Measurements from ENCODE around the gene MRPL11.
"Not testable (repeated sequence)": the region's sequence is repeated elsewhere in the genome, so short reads cannot be mapped to it uniquely, and the experiment has no call there.

Gene MRPL11

DNA sequence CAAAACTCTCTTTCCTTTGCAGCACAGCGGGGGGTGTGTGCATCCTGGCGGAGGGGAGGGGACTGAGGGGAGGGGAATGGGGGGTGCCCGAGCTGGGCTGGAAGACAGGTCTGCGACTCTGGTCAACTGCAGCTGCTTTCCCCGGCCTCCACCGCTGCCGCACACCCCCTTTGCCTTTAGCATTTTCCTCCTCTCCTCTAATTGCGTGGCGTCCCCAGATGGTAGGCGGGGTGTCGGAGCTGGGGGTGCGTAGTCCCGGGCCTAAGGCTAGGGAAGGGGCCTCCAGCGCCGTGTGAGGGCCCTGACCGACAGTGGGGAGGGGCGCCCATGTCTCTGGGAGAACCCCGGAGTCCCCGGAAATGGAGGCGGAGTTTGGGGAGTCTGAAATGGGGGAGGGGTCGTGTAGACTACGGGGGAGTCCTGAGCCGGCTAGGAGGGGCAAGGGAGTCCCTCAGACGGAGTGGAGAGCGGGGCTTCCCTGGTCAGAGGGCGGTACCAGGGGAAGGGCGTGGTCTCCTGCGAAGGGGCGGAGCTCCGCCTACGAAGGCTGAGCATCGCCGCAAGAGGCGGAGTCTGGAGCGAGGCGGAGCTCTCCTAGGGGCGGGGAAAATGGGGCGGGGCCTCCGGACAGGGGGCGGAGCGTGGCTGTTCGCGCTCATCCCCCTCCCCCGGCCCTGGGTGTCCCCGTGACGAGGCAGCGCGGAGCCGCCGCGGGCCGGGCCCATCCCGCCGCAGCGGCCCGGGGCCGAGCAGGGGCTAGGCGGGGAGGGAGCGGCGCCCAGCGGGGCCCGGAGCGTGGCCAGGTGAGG is 27.8 kb upstream of the MRPL11 start, which contains the start of gene PELI3:
TSS of gene PELI3 (plus strand) at position 681 of the 809 bp plus-strand sequence. CDS start 1,224 bp downstream, outside the sequence.
- DNase-seq = peak; percentile 98

DNA sequence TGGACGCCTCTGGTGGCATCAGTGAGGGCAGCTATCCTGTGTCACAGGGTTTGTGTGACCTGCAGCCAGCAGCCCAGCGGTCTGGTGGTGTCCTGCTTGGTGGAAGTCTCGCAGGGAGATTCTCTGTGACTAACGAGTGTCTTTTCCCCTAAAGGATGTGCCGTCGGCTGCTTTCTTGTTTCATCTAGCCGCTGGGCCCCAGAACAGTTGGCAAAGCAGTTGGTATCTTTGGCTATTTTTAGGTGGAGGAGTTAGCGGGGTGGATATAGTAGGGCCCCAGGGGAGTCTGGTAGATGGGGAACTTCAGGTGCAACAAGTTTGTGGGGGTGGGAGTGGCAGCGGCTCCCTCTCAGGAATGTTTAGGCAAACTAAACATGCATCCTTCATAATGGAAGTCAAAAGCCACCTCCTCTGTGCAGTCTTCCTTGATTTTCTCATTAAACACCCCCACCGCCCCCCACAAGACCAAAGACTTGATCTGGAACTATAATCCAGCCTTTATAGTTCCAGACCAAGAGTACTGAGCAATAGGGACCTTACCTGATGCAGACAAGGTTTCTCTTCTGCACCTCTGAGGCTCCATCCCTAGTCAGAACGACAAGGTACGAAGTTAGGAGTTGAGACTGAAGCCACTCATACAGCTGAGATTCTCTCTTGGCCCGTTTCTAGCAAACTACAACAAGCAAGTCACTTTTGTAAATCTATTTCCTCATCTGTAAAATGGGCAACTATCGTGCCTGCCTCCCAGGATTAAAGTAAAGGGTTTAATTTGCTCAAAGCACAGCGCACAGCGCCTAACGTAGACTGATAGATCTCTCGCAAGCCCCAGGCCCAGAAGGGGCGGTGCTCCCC is 27.0 kb upstream of the MRPL11 start:
- DNase-seq = no peak

GRCh38 chr11:66464916-66465315 is 26.3 kb upstream of the MRPL11 start:
- DNase-seq = no peak

GRCh38 chr11:66464116-66464515 is 25.5 kb upstream of the MRPL11 start:
- DNase-seq = not testable (repeated sequence)

DNA sequence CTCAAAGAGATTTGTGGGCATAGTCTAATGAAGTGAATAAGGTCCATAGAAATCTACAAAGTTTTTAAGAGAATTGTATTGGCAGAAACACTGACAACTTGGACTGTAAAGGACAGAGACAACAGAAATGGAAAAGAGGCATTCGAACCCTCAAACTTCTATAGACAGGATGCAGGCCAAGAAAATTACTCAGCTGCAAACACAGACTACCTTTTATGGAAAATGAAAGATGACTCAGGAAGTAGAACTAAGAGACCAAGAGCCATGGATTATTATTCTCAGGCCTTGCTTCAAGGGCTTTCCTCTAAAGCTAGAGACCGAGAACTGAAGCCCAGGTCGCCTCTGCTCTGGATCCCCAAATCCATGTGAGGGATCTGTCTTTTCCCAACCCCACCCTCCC is 24.3 kb upstream of the MRPL11 start:
- no peak for DNase-seq

DNA sequence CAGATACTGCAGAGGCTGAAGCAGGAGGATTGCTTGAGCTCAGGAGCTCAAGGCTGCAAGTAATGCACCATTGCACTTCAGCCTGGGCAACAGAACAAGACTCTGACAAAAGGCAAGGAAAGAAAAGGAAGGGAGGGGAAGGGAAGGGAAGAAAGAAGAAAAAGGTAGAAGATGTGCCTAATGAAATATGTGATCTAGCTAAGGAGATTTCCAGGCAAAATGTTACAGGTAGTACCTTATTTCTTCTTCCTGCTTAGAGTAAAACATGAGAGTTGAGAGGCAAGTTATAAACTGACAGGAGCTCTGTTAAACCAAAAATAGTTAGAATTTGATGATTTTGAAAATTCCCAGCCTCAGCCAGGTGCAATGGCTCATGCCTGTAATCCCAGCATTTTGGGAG is 23.4 kb upstream of the MRPL11 start:
- DNase-seq = no peak

DNA sequence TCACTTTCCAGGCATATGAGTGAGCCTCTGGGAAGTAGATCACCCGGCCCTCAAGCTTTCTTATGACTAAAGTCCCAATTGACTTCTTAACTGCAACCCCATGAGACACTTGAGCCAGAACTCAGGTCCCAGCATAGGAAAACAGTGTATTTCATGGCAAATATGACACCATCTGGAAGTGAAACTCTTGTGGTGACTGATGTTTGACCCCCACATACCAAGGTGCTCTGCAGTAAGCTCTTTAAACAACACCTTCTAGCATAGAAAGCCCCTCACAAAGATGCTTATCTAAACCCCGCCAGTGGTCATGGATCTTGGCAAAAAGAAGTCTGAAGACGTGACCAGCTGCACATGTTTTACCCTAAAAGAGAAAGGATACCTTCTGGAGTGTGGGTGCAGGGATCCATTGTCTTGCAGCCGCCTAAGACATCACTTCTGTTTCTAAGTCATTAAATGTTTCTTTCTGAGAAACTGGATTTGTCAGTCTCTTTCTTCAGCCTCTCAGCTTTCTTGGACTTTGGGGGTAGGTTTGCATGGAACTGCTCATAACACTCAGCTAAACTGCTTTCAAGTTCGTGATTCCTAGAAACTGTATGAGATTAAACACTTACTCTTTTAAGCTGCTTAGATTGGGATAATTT is 20.6 kb upstream of the MRPL11 start:
- DNase-seq = no peak

GRCh38 chr11:66457826-66458225 is 19.2 kb upstream of the MRPL11 start:
- no peak for DNase-seq

GRCh38 chr11:66454828-66455227 is 16.2 kb upstream of the MRPL11 start:
- no peak for DNase-seq

DNA sequence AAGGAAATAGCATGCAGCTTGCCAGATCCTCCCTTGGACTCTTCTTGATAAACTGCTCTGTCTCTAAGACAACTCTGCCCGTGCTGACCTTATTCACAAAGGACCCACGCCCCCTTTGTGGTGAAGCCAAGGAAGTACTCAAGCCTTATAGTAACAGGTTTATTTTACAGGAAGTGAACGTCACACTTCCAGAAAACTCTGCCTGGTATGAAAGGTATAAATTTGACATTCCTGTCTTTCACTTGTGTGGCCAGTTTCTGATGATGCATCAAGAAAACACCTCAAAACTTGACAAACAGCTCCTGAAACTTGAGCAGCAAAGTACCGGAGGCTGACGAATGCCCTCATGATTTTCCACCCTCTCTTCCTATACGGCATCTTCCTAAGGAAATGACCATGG is 15.6 kb upstream of the MRPL11 start:
- no peak for DNase-seq

GRCh38 chr11:66451663-66452062 is 13.0 kb upstream of the MRPL11 start:
- no peak for DNase-seq

GRCh38 chr11:66450560-66450959 is 11.9 kb upstream of the MRPL11 start:
- no peak for DNase-seq

DNA sequence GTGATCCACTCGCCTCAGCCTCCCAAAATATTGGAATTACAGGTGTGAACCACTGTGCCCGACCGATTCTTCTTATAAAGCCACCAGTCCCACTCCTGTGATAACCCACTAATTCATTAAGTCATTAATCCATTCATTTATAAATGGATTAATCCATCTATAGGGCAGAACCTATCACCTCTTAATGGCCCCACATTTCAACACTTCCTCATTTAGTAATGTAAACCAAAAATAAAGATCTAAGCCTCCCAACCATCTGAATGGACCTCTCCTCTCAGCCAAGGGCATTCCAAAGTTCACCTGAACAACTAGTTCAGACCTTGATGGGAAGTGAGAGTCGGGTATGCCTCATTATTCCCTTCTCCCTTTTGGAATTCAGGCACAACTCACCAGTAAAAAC is 9.9 kb upstream of the MRPL11 start:
- no peak for DNase-seq

- no peak for DNase-seq
Observed at GRCh38 chr11:66447012-66447411, 8.4 kb upstream of the MRPL11 start.

GRCh38 chr11:66443602-66444001 is 5.0 kb upstream of the MRPL11 start:
- no peak for DNase-seq

DNA sequence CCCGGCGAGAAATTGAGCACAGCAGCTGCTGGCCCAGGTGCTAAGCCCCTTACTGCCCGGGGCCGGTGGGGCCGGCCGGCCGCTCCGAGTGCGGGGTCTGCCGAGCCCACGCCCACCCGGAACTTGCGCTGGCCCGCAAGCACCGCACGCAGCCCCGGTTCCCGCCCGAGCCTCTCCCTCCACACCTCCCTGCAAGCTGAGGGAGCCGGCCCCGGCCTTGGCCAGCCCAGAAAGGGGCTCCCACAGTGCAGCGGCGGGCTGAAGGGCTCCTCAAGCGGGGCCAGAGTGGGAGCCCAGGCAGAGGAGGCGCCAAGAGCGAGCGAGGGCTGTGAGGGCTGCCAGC is 2.3 kb upstream of the MRPL11 start:
- not testable (repeated sequence) for DNase-seq

- DNase-seq = not testable (repeated sequence)
Observed at GRCh38 chr11:66440101-66440939, 1.7 kb upstream of the MRPL11 start.

DNA sequence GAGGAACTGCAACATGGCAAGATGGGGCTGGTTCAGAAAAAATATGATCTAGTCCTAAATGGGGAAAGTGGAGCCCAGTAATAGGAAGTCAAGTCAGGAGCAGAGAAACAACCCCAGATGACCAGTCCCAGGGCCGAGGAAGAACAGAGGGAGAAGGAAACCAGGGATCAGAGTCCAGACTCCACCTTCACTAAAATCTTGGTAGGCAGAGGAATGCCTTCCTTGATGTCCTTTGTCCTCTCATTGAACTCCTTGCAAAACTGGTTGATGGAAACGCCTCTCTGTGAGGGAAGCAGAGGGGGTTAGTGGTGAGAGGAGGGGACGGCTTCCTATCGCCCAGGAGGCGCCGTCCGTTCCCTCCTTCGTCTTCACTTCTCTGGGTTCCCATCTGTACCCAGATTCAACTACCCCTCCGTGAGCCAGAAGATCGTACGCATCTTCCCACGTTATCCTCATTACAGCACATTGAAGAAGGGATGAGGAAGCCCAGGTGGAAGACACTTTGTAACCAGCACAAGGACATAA is 607 bp downstream of the MRPL11 start:
- DNase-seq = no peak

DNA sequence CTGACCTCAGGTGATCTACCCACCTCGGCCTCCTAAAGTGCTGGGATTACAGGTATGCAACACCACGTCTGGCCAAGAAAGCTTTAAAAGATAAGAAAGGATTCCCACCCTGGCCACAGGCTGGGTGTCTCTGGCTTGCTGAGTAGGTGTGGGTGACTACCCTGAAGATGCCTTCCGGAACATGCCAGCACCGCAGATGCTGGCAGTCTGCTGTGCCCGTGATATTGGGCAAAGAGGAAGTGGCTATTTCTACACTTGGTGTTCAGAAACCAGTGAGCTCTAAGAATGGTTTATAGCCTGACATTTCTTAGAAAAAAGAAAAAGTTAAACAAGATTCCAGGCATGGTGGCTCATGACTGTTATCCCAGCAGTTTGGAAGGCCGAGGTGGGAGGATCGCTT is 6.1 kb downstream of the MRPL11 start:
- no peak for DNase-seq

GRCh38 chr11:66431871-66432329 is 6.7 kb downstream of the MRPL11 start:
- DNase-seq = not testable (repeated sequence)

DNA sequence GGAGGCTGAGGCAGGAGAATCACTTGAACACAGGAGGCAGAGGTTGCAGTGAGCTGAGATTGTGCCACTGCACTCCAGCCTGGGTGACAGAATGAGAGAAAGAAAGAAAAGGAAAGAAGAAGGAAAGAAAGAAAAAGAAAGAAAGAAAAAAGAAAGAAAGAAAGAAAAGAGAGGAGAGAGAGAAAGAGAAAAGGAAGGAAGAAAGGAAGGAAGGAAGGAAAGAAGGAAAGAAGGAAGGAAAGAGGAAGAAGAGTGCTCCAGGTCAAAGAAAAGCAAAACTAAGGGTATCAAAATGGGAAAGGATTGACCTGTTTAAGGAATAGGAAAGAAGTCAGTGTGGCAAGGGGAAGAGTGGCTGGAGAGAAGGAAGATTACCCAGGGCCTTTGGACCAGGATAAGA is 7.4 kb downstream of the MRPL11 start:
- not testable (repeated sequence) for DNase-seq

GRCh38 chr11:66429983-66430602 is 8.6 kb downstream of the MRPL11 start:
- DNase-seq = peak; percentile 69

Data from activated T-cell treated with anti-CD3 and anti-CD28 coated beads, Interleukin-2, amount 50 U/mL, for 1 hour (primary cell).